Left cardiac atrium (tissue), 4 donors: ENCODE results near the gene GAGE10. TPM values are rescaled to one million over a fixed set of nuclear protein-coding genes. Genes with fewer than 3 reads are reported as not detected.

Experiments used
- ATAC-seq, 2 donors: fragments of 200-7000 bp; cut with Tn5 transposase; one replicate each; pipeline ENCODE4 v1.9.1; 2020; ENCODE audit warnings: mild to moderate bottlenecking in 2 of 2, moderate library complexity in 2 of 2
- DNase-seq: peaks from one replicate; pipeline ENCODE4 v3.0.0-alpha.2; 2020
- intact Hi-C, 2 donors: fragments of 100-400 bp; cut with DNase I; formaldehyde crosslinking; loops; one replicate each; pipeline versions ENCODE4 v1.14.1 to v1.15.1; 2022 to 2023
- long read RNA-seq: library from polyadenylated mRNA; unstranded; transcript quantifications from one replicate; pipeline ENCODE4 v2.0.0, GENCODE V29; 2021
- total RNA-seq, 2 donors: library from RNA; stranded (reverse); fragmentation: NEBNext Ultra II Directional; extraction: Animal tissue kit (Norgen Biotek cat#: 25700); gene quantifications; one replicate each; pipeline ENCODE4 v1.2.1, GENCODE V29; 2021
- donor health status: DM: no; HTN: yes; CAD: no.
- donor health status: DM: no; HTN: yes; CAD: no; lungs with severe emphysema.
- donor health status: DM: yes; HTN: yes; CAD: no.
- donor health status: Dilated cardiomyopathy.

The GAGE10 gene
- total RNA-seq, result not detected
- long read RNA-seq, result 0 reads

GRCh38 chrX:49303346-49303745, at the start of gene GAGE10:
TSS of gene GAGE10 (plus strand) at chrX:49303646. CDS start at chrX:49304860, 1,214 bp downstream.
- ATAC-seq, result no peak
- DNase-seq, result no peak
- intact Hi-C loops, result no loop called here

- ATAC-seq (no peak), DNase-seq (no peak)
- intact Hi-C loops, result no loop called here
Observed at GRCh38 chrX:49254639-49255038, 48.8 kb upstream of the GAGE10 start.

GRCh38 chrX:49256268-49256995, 47.0 kb upstream of the GAGE10 start:
- no peak for ATAC-seq
- DNase-seq, result no peak
- intact Hi-C loops, result no loop called here

- intact Hi-C loops, result no loop called here
- DNase-seq (no peak), ATAC-seq (no peak)
Observed at GRCh38 chrX:49257074-49257790, 46.2 kb upstream of the GAGE10 start.

GRCh38 chrX:49257846-49258748, 45.3 kb upstream of the GAGE10 start:
- ATAC-seq (no peak), DNase-seq (no peak)
- intact Hi-C loops, result no loop called here

- DNase-seq, result no peak
- intact Hi-C loops, result no loop called here
Observed at GRCh38 chrX:49258749-49259124, 44.7 kb upstream of the GAGE10 start.

GRCh38 chrX:49260221-49260985, 43.0 kb upstream of the GAGE10 start:
- intact Hi-C loops, result no loop called here
- ATAC-seq (no peak), DNase-seq (no peak)

More at GRCh38 chrX:49258749-49259124, 44.7 kb upstream of the GAGE10 start:
- no peak for ATAC-seq

GRCh38 chrX:49262603-49263002, 40.8 kb upstream of the GAGE10 start:
- no peak for DNase-seq
- no peak for ATAC-seq
- intact Hi-C loops, result no loop called here

- intact Hi-C loops, result no loop called here
- no peak for ATAC-seq
Observed at GRCh38 chrX:49263631-49264030, 39.8 kb upstream of the GAGE10 start.

GRCh38 chrX:49264460-49264859, 39.0 kb upstream of the GAGE10 start, which contains the start of gene FOXP3:
TSS of gene FOXP3 (minus strand) at chrX:49264710. CDS start at chrX:49258505, 6,205 bp downstream.
- intact Hi-C loops, result no loop called here
- DNase-seq (no peak), ATAC-seq (no peak)

More at GRCh38 chrX:49263631-49264030, 39.8 kb upstream of the GAGE10 start:
- no peak for DNase-seq

GRCh38 chrX:49266523-49267445, 36.7 kb upstream of the GAGE10 start:
- DNase-seq, result no peak
- intact Hi-C loops, result no loop called here
- no peak for ATAC-seq

- ATAC-seq (no peak), DNase-seq (no peak)
- intact Hi-C loops, result no loop called here
Observed at GRCh38 chrX:49268702-49269009, 34.8 kb upstream of the GAGE10 start.

- DNase-seq (peak; percentile 97), ATAC-seq (peak; percentile 94 to 97)
- intact Hi-C loops, result no loop called here
Observed at GRCh38 chrX:49269010-49269766, 34.3 kb upstream of the GAGE10 start.

GRCh38 chrX:49269767-49270248, 33.6 kb upstream of the GAGE10 start, which contains the start of gene PPP1R3F:
TSS of gene PPP1R3F (plus strand) at chrX:49269793. CDS start at chrX:49269870, 77 bp downstream.
- intact Hi-C loops, result loop anchor here in 1 of 2 donors (10.0 kb wide), 1 partner anchor 115 kb away; no protein-coding TSS in a partner anchor
- peak; percentile 15 to 38 for ATAC-seq

GRCh38 chrX:49270249-49270921, 33.1 kb upstream of the GAGE10 start:
- intact Hi-C loops, result loop anchor here in 1 of 2 donors (10.0 kb wide), 1 partner anchor 116 kb away; no protein-coding TSS in a partner anchor
- DNase-seq (no peak), ATAC-seq (no peak)

More at GRCh38 chrX:49269767-49270248, 33.6 kb upstream of the GAGE10 start, which contains the start of gene PPP1R3F:
- no peak for DNase-seq

- DNase-seq (no peak), ATAC-seq (no peak)
- intact Hi-C loops, result loop anchor here in 1 of 2 donors (10.0 kb wide), 1 partner anchor 117 kb away; no protein-coding TSS in a partner anchor
Observed at GRCh38 chrX:49271341-49271740, 32.1 kb upstream of the GAGE10 start.
